GDM1 (cell line): Measurements from ENCODE around the gene IER5L.
"Not testable (repeated sequence)": the region's sequence is repeated elsewhere in the genome, so short reads cannot be mapped to it uniquely, and the experiment has no call there.

Experiments
- DNase-seq: peaks from one replicate; lab custom pipeline; 2025; lab: John Stamatoyannopoulos, UW

Gene IER5L

DNA sequence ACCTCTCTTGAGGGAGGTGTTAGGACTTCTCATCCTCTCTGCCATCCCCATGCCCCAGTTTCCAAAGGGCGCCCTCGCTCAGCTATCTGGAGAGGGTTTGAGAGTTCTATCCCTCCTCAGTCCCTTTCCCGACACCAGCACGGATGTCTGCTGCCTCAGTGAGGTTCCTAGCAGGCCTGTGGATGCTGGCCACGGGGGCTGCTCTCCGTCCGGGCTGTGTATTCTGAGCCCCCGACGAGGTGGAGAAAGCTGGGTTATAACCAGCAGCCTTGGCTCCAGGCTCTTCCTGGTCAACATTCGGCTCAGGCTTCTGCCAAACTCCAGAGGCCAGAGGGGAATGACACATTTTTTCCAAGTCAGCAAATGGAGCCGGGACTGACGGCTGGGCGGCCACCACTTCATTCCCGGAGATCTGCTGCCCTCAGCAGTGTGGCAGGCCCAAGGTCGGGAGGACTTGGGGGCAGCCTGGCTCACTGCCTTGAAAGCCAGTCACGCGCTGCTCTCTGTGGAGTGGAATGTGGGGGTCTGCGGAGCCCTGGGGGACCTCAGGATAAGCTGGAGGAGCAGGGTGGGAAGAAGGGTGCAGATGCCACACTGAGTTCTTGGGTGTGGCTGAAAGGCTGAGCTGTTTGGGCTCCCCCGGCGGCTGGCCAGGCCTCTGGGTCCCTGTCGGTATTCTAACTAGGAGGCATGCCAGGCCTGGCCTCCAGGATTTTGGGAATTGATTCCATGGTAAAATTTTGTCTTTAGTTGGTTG is 39.4 kb downstream of the IER5L start:
- no peak for DNase-seq

DNA sequence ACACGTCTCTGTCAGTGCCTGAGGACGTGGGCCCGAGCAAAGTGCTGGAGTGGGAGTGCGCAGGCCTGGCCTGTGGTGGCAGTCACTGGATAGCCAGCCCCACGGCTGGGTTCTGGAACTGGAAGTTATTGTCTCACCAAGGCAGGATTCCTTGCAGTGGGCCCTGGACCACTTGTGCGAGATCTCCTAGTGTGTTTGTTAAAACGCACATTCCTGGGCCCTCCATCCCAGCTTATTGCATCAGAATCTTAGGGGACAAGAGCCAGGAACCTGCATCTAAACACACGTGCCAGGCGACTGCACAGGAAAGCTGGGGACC is 40.0 kb downstream of the IER5L start:
- DNase-seq: no peak

DNA sequence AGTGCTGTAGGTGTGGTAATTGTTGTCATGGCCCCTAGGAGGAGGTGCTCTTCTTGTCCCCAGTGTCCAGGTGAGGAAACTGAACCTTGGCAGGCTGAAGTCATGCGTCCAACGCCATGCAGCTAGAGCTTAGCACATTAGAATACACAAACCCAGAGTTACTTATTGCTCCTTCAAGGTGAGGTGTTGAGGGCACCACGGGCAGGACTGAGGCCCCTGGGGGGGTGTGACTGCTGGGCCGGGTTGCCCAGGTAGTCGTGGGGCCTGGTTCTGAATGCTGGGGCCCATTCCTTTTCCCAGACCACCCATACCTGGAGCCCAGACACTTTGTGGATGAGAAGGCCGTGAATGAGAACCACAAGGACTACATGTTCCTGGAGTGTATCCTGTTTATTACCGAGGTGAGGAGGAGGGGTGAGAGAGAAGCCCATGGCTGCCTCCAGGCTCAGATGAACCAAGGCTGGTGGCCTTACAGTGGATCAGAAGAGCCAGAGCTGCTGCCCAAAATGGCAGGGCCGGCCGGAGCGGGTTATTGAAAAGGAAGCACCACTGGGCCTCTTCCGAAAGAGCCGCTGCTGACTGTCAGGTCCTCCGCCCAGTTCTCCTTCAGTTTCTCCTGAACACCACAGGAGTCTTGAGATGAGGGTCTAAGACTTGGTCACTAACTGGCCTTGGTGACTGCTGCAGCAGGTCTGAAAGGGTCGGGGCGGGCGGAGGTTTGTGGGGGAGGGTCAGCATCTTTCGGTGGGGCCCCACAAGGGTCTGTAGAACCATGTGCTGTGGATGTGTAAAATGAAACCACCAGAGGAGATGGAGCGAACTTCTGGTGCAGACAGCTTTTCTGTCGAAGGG is 40.5 kb downstream of the IER5L start:
- no peak for DNase-seq

DNA sequence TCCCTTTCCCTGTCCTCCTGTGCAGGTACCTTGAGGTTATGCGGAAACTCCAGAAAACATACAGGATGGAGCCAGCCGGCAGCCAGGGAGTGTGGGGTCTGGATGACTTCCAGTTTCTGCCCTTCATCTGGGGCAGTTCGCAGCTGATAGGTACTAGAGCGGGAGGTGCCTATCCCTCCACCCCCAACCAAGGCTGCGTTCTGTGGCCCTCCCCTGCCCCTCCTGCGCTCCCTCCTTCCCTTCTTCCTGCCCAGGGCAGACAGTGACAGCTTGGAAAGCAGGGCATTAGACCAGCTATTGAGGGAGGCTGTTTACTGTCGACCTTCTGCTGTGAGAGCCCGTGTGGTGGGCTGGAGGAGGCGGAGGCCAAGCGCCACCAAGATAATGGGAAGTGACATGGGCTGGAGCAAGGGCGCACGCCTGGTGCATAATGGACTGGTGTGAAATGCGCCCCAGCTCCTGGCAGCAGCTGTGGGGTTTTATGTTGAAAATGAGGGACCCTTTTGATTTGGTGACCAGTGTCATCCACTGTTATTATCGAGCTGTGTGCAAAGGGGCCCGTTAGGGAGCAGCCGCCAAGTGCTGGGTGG is 41.5 kb downstream of the IER5L start:
- DNase-seq: no peak

DNA sequence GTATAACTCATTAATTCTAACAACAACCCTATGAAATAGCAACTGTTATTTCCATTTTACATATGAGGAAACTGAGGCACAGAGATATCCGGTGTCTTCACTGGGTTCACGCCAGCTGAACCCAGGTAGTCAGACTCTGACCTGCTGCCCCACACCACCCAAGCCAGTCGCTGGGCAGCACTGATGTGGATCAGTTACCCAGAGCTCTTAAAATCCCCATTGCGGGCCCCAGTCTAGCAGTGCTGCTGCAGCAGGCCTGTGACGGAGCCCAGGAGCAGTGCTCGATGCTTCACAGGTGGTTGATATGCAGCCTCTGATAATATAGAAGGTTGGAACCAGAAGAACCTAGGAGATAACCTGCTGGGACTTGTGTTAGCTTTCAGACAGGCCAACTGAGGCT is 42.6 kb downstream of the IER5L start:
- DNase-seq: no peak

DNA sequence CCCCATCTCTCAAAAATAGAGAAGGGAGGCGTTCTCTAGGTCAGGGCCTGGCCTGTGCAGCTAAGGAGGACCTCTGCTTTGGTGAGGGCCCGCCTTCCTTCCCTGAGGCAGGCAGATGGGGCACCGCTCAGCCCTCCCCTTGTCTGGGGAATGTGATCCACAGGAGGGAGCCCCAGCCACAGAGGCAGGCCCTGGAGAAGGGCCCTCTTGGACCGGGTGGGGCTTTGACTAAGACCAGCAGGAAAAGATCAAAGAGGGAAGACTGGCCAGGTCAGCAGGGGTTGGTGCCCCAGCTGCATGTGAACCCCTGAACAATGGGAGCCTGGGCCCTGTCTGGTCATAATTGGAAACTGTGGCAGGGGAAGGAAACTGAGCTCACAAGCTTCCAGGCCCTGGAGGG is 45.0 kb downstream of the IER5L start:
- DNase-seq: no peak

DNA sequence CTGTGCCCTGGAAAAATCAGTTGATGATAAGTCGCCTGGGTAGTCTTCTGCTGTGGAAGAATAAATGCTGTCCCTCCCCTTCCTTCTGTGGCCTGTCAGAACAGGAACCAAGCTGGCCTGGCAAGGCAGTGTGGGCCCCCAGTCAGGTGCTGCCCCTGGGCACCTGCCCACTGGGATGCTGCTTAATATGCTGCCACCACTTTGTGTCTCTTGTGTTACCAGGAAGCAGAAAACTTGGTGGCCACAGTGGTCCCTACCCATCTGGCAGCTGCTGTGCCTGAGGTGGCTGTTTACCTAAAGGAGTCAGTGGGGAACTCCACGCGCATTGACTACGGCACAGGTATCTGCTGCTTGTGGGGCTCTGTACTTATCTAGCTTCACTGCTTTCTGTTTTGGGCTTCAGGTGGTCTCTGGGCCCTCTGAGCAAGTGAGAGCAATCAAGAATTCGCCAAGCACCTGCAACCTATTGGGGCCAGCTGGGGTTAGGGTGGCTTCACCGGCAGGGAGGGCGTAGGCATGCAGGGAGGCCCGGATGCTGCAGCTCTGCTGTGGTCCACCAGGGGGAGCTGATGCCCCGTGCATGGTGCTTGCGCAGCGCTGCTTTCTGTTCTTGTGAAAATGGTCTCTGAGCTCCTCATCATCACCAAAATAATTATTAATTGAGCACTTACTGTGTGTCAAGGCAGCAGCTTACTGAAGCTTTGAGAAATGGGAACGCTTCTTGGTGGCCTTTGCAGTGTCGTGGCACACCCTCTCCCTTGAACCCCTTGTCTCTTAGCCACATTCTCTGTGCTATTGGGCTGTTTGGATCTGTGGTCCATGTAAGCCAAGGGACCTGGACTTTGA is 46.5 kb downstream of the IER5L start:
- DNase-seq: peak; percentile 45

DNA sequence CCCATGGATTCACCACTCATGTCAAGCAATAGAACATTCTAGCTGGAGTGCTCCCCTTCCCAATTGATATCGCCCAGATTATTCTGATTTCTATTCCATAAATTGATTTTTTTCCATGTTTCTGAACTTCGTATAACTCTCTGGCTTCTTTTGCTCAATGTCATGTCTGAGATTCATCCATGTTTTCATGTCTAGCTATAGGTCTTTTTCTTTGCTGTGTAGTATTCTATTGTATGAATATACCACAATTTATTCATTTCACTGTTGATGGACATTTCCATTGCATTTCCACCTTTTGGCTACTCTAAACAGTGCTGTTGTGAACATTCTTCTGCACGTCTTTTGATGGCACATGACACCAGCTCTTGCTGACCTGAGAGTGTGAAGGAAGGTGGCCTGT is 47.3 kb downstream of the IER5L start:
- DNase-seq: no peak

DNA sequence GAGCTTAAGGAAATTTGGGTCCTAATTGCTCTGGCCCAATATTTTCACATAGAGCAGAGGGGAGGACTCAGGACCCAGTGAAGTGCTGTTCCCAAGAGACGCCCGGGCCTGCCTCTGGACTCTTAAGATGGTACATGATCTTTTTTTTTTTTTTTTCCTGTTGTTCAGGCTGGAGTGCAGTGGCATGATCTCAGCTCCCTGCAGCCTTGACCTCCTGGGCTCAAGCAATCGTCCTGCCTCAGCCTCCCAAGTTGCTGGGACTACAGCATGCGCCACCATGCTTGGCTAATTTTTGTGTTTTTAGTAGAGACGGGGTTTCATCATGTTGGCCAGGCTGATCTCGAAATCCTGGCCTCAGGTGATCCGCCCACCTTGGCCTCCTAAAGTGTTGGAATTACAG is 47.8 kb downstream of the IER5L start:
- DNase-seq: not testable (repeated sequence)

DNA sequence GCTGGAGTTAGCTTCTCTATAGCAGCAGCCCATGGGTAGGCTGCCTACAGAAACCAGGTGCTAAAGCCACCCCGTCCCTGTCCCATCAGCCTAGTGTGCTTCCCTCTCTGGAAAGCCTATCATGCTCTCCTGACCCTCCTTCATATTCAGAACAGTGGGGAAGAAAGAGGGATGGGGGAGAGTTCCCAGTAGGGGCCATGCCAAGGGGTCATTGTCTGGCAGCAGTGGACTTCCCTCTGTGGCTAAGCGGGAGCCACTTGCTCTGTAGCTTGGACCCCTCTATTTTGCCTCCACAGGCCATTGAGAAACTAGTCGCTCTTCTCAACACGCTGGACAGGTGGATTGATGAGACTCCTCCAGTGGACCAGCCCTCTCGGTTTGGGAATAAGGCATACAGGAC is 49.4 kb downstream of the IER5L start:
- no peak for DNase-seq

DNA sequence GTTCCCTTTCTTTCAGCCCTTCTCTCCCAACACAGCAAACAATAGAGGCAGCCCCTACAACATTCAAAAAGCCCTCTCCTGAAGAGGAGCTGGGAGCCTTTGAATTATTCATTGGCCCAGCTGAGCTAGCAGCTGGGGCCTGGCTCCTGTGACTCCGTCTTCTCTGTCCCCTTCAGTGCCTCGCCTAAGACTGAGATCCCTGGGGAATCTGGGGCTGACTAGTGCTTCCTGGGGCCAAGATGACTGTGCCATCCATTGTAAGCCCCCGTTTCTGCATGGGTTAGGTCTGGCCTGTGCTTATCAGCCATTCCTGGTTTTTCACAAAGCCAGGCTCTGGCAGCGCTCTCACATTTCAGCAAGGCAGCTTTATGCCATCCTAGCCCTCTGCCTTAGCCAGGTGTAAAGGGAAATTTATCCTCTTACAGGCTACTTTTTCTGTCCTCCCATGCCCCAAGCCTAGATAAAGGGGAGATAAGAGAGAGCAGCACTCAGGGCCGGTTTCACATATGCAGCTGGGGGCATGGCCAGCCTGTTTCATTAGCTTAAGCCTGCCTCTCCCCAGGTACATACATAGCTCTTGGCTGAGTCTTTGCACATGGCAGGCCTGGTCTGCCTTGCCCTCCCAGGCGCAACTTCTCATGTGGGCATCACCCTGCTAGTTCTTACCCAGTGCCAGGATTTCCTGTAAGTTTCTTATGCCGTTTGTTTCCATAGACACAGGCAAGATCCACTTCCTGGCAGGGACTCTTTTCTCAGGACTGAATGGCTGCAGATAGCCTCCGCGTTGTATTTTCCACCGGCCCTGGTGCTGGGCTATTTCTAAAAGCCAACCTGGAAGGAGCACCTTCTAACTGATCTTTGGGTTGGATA is 51.1 kb downstream of the IER5L start:
- DNase-seq: no peak
